K562 (cell line): ENCODE results near the gene SLC40A1. TPM values are rescaled to one million over a fixed set of nuclear protein-coding genes. Genes with fewer than 3 reads are reported as not detected.

Experiments used
- ATAC-seq: fragments of 200-7000 bp; cut with Tn5 transposase; 3 replicates; pipeline ENCODE4 v1.9.1; 2020; ENCODE audit warnings: moderate library complexity
- BruUV-seq: library from RNA; stranded (reverse); fragments of 400-500 nt; replicated peaks from 2 replicates; lab custom pipeline; 2021; lab: Mats Ljungman, UMichigan
- CTCF ChIA-PET: fragments of 300-600 bp; formaldehyde crosslinking; extraction: SDS; loops from one replicate; lab custom pipeline; 2021; ENCODE audit warnings: low intra/inter-chr PET ratio; lab: Yijun Ruan, JAX
- POLR2A ChIA-PET: fragments of 300-600, 350-650 bp; sonication (Branson Sonifier 250); formaldehyde crosslinking; extraction: SDS; loops from one replicate; lab custom pipeline; 2021; ENCODE audit warnings: antibody characterized with exemption, inconsistent platforms; lab: Yijun Ruan, JAX
- DNase-seq, 4 experiments: peaks; one replicate each; pipeline versions ENCODE4 v3.0.0 to v3.0.0-alpha.2; 2011 to 2018; ENCODE audit warnings: low spot score in 3 of 4, mixed read lengths in 3 of 4; ENCODE audit errors: extremely low read depth in 1 of 4
- FAIRE-seq: peaks from 2 replicates; lab custom pipeline; 2011; peaks lifted over from hg19 to GRCh38; lab: Jason Lieb, UNC
- H2AFZ ChIP-seq: 2 replicates; pipeline ENCODE4 v1.6.0; 2011; ENCODE audit warnings: low read depth, low read length, control low read depth, inconsistent platforms
- H3K27ac ChIP-seq: fragments of 200-600 bp; 3 replicates; pipeline ENCODE4 v1.8.0; 2011; ENCODE audit warnings: low read depth, mild to moderate bottlenecking, control low read depth, inconsistent platforms, low read length, moderate library complexity, mixed read lengths; ENCODE audit errors: extremely low read depth
- H3K27me3 ChIP-seq, 2 experiments: fragments of 300-600 bp in 1 of 2; 2 replicates in 1 of 2; 3 replicates in 1 of 2; pipeline versions ENCODE4 v1.6.0 to v1.8.0; 2011; ENCODE audit warnings: inconsistent platforms in 2 of 2, low read length in 2 of 2, mild to moderate bottlenecking in 1 of 2, mixed read lengths in 1 of 2, moderate library complexity in 1 of 2; ENCODE audit not compliant: control insufficient read depth in 2 of 2, insufficient read depth in 2 of 2
- H3K36me3 ChIP-seq: fragments of 300-600 bp; 3 replicates; pipeline ENCODE4 v1.8.0; 2011; ENCODE audit warnings: mild to moderate bottlenecking, low read length, inconsistent platforms; ENCODE audit not compliant: control insufficient read depth, insufficient read depth
- H3K4me1 ChIP-seq, 2 experiments: fragments of 200-600 bp in 1 of 2; replicated peaks in 1 of 2; 2 replicates in 1 of 2; 3 replicates in 1 of 2; pipeline versions ENCODE4 v1.5.1 to v1.8.0; 2011; ENCODE audit warnings: inconsistent platforms in 2 of 2, low read length in 2 of 2, mild to moderate bottlenecking in 1 of 2, mixed read lengths in 1 of 2, moderate library complexity in 1 of 2; ENCODE audit not compliant: control insufficient read depth in 2 of 2, insufficient read depth in 2 of 2
- H3K4me2 ChIP-seq: 2 replicates; pipeline ENCODE4 v1.6.1; 2011; ENCODE audit warnings: low read length, control low read depth, inconsistent platforms, mixed read lengths; ENCODE audit not compliant: insufficient read depth
- H3K4me3 ChIP-seq: fragments of 200-600 bp; sonication (generic), shearing (Covaris generic); 2 replicates; pipeline ENCODE4 v1.5.1; 2016; ENCODE audit warnings: control low read depth, inconsistent platforms
- H3K79me2 ChIP-seq: fragments of 200-600 bp; 3 replicates; pipeline ENCODE4 v1.8.0; 2011; ENCODE audit warnings: low read length, inconsistent platforms; ENCODE audit not compliant: control insufficient read depth, insufficient read depth
- H3K9ac ChIP-seq, 2 experiments: 2 replicates each; pipeline versions ENCODE4 v1.6.0 to v1.6.1; 2011; ENCODE audit warnings: low read depth in 2 of 2, low read length in 2 of 2, control low read depth in 1 of 2, inconsistent platforms in 1 of 2, mild to moderate bottlenecking in 1 of 2, mixed read lengths in 1 of 2; ENCODE audit not compliant: insufficient read depth in 1 of 2
- H3K9me1 ChIP-seq: one replicate; pipeline ENCODE4 v1.6.0; 2011; ENCODE audit warnings: inconsistent platforms, mild to moderate bottlenecking, low read length, moderate library complexity; ENCODE audit not compliant: control insufficient read depth, insufficient read depth
- H3K9me3 ChIP-seq: replicated peaks from 2 replicates; pipeline ENCODE4 v1.5.1; 2011; ENCODE audit warnings: low read depth, low read length, inconsistent platforms; ENCODE audit not compliant: control insufficient read depth, insufficient read depth
- H4K20me1 ChIP-seq: replicated peaks from 2 replicates; pipeline ENCODE4 v1.6.1; 2011; ENCODE audit warnings: low read length, inconsistent platforms, mixed read lengths; ENCODE audit not compliant: control insufficient read depth, insufficient read depth
- AFF1 ChIP-seq, 2 experiments: fragments of 450-650 bp; IDR thresholded peaks; 2 replicates each; pipeline ENCODE4 v1.6.1; 2018; ENCODE audit warnings: mild to moderate bottlenecking in 2 of 2, low read depth in 1 of 2; ENCODE audit not compliant: partially characterized antibody in 2 of 2
- CBX2 ChIP-seq: fragments of 200-600 bp; sonication (generic); IDR thresholded peaks from one replicate; pipeline ENCODE4 v1.6.1; 2012; ENCODE audit warnings: mild to moderate bottlenecking, low read length, inconsistent platforms; ENCODE audit not compliant: insufficient read depth, poor library complexity, severe bottlenecking
- CUX1 ChIP-seq: fragments of 200-800 bp; sonication (Bioruptor generic); IDR thresholded peaks from 2 replicates; pipeline ENCODE4 v1.6.1; 2016; ENCODE audit warnings: missing genetic modification characterization, missing compliant biosample characterization
- GATA2 ChIP-seq: sonication (generic); formaldehyde crosslinking; IDR thresholded peaks from 2 replicates; pipeline ENCODE4 v1.4.0; 2020; ENCODE audit warnings: mild to moderate bottlenecking, missing genetic modification reagents
- HSF4 ChIP-seq: fragments of 250-450 bp; sonication (Bioruptor Pico); IDR thresholded peaks from 2 replicates; pipeline ENCODE4 v2.1.2; 2022; ENCODE audit warnings: mild to moderate bottlenecking, moderate library complexity, borderline replicate concordance
- ILK ChIP-seq: fragments of 450-650 bp; IDR thresholded peaks from 2 replicates; pipeline ENCODE4 v1.6.1; 2016; ENCODE audit warnings: missing genetic modification characterization, low read depth, mild to moderate bottlenecking, missing compliant biosample characterization, moderate library complexity, borderline replicate concordance
- IRF9 ChIP-seq: fragments of 450-650 bp; IDR thresholded peaks from 2 replicates; pipeline ENCODE4 v1.6.1; 2016; ENCODE audit warnings: missing biosample characterization, missing genetic modification characterization
- SAFB2 ChIP-seq: fragments of 200-400 bp; formaldehyde crosslinking; IDR thresholded peaks from 2 replicates; pipeline ENCODE4 v1.6.1; 2018; ENCODE audit warnings: borderline replicate concordance, low read length, low read depth, moderate library complexity; ENCODE audit not compliant: severe bottlenecking
- TCFL5 ChIP-seq: fragments of 250-450 bp; sonication (Bioruptor Pico); conservative IDR thresholded peaks from 2 replicates; pipeline ENCODE4 v1.6.1; 2021; ENCODE audit warnings: mild to moderate bottlenecking, moderate library complexity, matching md5 sums
- ZBTB1 ChIP-seq: sonication (generic); formaldehyde crosslinking; IDR thresholded peaks from 2 replicates; pipeline ENCODE4 v1.8.1; 2023; ENCODE audit warnings: missing genetic modification reagents, low read depth, mild to moderate bottlenecking, borderline replicate concordance
- ZNF263 ChIP-seq: sonication (generic); formaldehyde crosslinking; IDR thresholded peaks from 2 replicates; pipeline ENCODE4 v1.8.0; 2022; ENCODE audit warnings: mild to moderate bottlenecking, missing genetic modification reagents, borderline replicate concordance
- ZNF717 ChIP-seq: fragments of 250-450 bp; sonication (Bioruptor Pico); IDR thresholded peaks from 2 replicates; pipeline ENCODE4 v1.5.0; 2021
- WGBS: fragments of 100-300 bp; shearing (Covaris generic); methylation state at CpG from one replicate; pipeline ENCODE4 v1.1.6; 2016; ENCODE audit warnings: low coverage, mixed read lengths; ENCODE audit not compliant: insufficient coverage; ENCODE audit errors: missing lambda C conversion rate; 5-methylcytosine and 5-hydroxymethylcytosine counted together
- in situ Hi-C: fragments of 300-500 bp; cut with MboI; formaldehyde crosslinking; loops from 4 replicates; pipeline ENCODE4 v1.15.0; 2018; ENCODE audit warnings: inconsistent platforms, mixed read lengths
- intact Hi-C: fragments of 100-400 bp; cut with micrococcal nuclease; formaldehyde crosslinking; loops from 2 replicates; pipeline ENCODE4 v1.14.2; 2022
- polyA plus RNA-seq, 8 experiments: library from polyadenylated mRNA; depleted of rRNA in 4 of 8; stranded (reverse) in 5 of 8; unstranded in 3 of 8; fragments of >200 nt; fragmentation: Nextera tagmentation in 2 of 8; fragmentation: Illumina TruSeq in 1 of 8; extraction: Ambion mirVana in 2 of 8; extraction: Trizol in 1 of 8; gene quantifications; 2 replicates each; pipeline versions ENCODE4 v1.2.1 to v1.2.3, GENCODE V29; 2011 to 2014; ENCODE audit warnings: inconsistent platforms in 1 of 8, missing spikeins in 1 of 8
- total RNA-seq, 7 experiments: library from RNA; depleted of rRNA in 6 of 7; stranded (reverse); fragments of >200 nt in 6 of 7; fragmentation: Illumina TruSeq in 2 of 7; extraction: Trizol in 2 of 7; gene quantifications; 2 replicates each; pipeline versions ENCODE4 v1.2.1 to v1.2.3, GENCODE V29; 2011 to 2021; ENCODE audit warnings: low replicate concordance in 1 of 7

Gene SLC40A1
- total and polyA plus RNA-seq, 9 of the 15 experiments (the other 6 are each of a cell fraction or from before 2014, with no cell fraction given), result 42.2 to 95.9 (median 54.9) TPM

GRCh38 chr2:189557373-189557772 is 23.2 kb downstream of the SLC40A1 start:
- FAIRE-seq, result no peak
- no peak for TF ChIP-seq ZNF717 (CRISPR knock-in tag)
- TF ChIP-seq CBX2, result no peak
- TF ChIP-seq CUX1 (CRISPR knock-in tag), result no peak
- TF ChIP-seq ILK (tag), result no peak
- TF ChIP-seq HSF4, result no peak
- TF ChIP-seq ZNF263, result no peak
- no peak for TF ChIP-seq TCFL5 (CRISPR knock-in tag)
- no peak for TF ChIP-seq ZBTB1
- no peak for TF ChIP-seq GATA2
- no peak for TF ChIP-seq IRF9 (tag)
- no peak for TF ChIP-seq SAFB2
- TF ChIP-seq AFF1 (IDR thresholded peaks at IDR 0.05; ENCODE audit: low read depth in 1 of 2, partially characterized antibody in 2 of 2), result no peak
- Histone ChIP-seq H3K4me1 (no peaks in the 10 kb centered on the region; a peak in 1 of 5 replicates), H2AFZ (no peak overlapping the region), H3K27me3 (no peaks in the 10 kb centered on the region), H4K20me1 (0 out of 2 replicates have a peak, but pooled peaks cover 5% of the 10 kb centered on the region), H3K9ac (no peak overlapping the region), H3K36me3 (peaks cover 22% of the 10 kb centered on the region), H3K79me2 (peaks cover 3% of the 10 kb centered on the region; the same call in 1 of the 3 replicates), H3K4me2 (no peak overlapping the region), H3K9me1 (no peaks in the 10 kb centered on the region), H3K4me3 (no peak overlapping the region), H3K27ac (no peak overlapping the region), H3K9me3 (no peaks in the 10 kb centered on the region)
- 93% methylated on average over 1 of the region's 1 CpG for WGBS
- CTCF ChIA-PET, result no interaction called here
- in situ Hi-C loops (no loop called here), intact Hi-C loops (no loop called here)
- POLR2A ChIA-PET, result interaction anchor here (0.7 kb wide), 1 partner anchor 19 kb away, joined by 3 read pairs; no protein-coding TSS in a partner anchor
- BruUV-seq, result no TSS peak
- no peak for DNase-seq
- no peak for ATAC-seq
